EL (cell line): ENCODE data around the gene FBXO44.

ENCODE experiments used
- DNase-seq: peaks from one replicate; pipeline ENCODE4 v3.0.0-alpha.2; 2016

Gene FBXO44

GRCh38 chr1:11640101-11640500 is 14.6 kb upstream of the FBXO44 start:
- DNase-seq = no peak

- DNase-seq = no peak
These were observed 13.7 kb upstream of the FBXO44 start for GRCh38 chr1:11640944-11641343.

- DNase-seq = no peak
These were observed 12.8 kb upstream of the FBXO44 start for GRCh38 chr1:11641776-11642305.

- DNase-seq = peak; percentile 62
These were observed 12.2 kb upstream of the FBXO44 start for GRCh38 chr1:11642418-11643017.

GRCh38 chr1:11643782-11644181 is 10.9 kb upstream of the FBXO44 start:
- no peak for DNase-seq

GRCh38 chr1:11645270-11645669 is 9.4 kb upstream of the FBXO44 start:
- DNase-seq = no peak

GRCh38 chr1:11645670-11646265 is 8.9 kb upstream of the FBXO44 start:
- DNase-seq = peak; percentile 73

GRCh38 chr1:11646317-11646716 is 8.4 kb upstream of the FBXO44 start:
- DNase-seq = no peak

GRCh38 chr1:11647333-11647732 is 7.3 kb upstream of the FBXO44 start:
- DNase-seq = no peak

- DNase-seq = no peak
These were observed 6.6 kb upstream of the FBXO44 start for GRCh38 chr1:11648039-11648438.

- DNase-seq = no peak
These were observed 5.9 kb upstream of the FBXO44 start for GRCh38 chr1:11648732-11649158.

- DNase-seq = no peak
These were observed 5.4 kb upstream of the FBXO44 start for GRCh38 chr1:11649237-11649623.

- DNase-seq = no peak
These were observed 4.9 kb upstream of the FBXO44 start for GRCh38 chr1:11649624-11650330.

GRCh38 chr1:11650331-11650991 is 4.2 kb upstream of the FBXO44 start:
- DNase-seq = peak; percentile 75

- no peak for DNase-seq
These were observed 3.7 kb upstream of the FBXO44 start for GRCh38 chr1:11651017-11651416.

- DNase-seq = no peak
These were observed 2.4 kb upstream of the FBXO44 start for GRCh38 chr1:11652203-11652780.

- DNase-seq = no peak
These were observed 1.4 kb upstream of the FBXO44 start for GRCh38 chr1:11653101-11653860.

GRCh38 chr1:11653861-11654136 is 878 bp upstream of the FBXO44 start:
- DNase-seq = no peak

- DNase-seq = no peak
These were observed 497 bp downstream of the FBXO44 start for GRCh38 chr1:11654939-11655808.

GRCh38 chr1:11657654-11658053 is 3.0 kb downstream of the FBXO44 start:
- DNase-seq = no peak

GRCh38 chr1:11658542-11658941 is 3.9 kb downstream of the FBXO44 start:
- DNase-seq = no peak

GRCh38 chr1:11659748-11660147 is 5.1 kb downstream of the FBXO44 start:
- DNase-seq = no peak
